MM.1S (cell line): ENCODE data around the gene PPP2R5C.

Experiments
- DNase-seq: peaks from one replicate; pipeline ENCODE4 v3.0.0-alpha.2; 2015
- H2AFZ ChIP-seq: fragments of 300-600 bp; sonication (generic); 2 replicates; pipeline ENCODE4 v1.6.0; 2016; ENCODE audit warnings: antibody characterized with exemption, low read length
- H3F3A ChIP-seq: fragments of 300-600 bp; sonication (generic); 2 replicates; pipeline ENCODE4 v1.6.1; 2016; ENCODE audit warnings: mild to moderate bottlenecking, antibody characterized with exemption, low read length, moderate library complexity, mixed read lengths; ENCODE audit not compliant: insufficient read depth
- H3K27ac ChIP-seq: fragments of 300-600 bp; sonication (generic); 2 replicates; pipeline ENCODE4 v1.5.1; 2016; ENCODE audit warnings: mild to moderate bottlenecking, low read length
- H3K27me3 ChIP-seq: fragments of 300-600 bp; sonication (generic); replicated peaks from 2 replicates; pipeline ENCODE4 v1.6.0; 2016; ENCODE audit warnings: low read length; ENCODE audit not compliant: insufficient read depth
- H3K36me3 ChIP-seq: fragments of 300-600 bp; sonication (generic); replicated peaks from 2 replicates; pipeline ENCODE4 v1.6.1; 2016; ENCODE audit warnings: mild to moderate bottlenecking, low read length, mixed read lengths; ENCODE audit not compliant: insufficient read depth
- H3K4me1 ChIP-seq: fragments of 300-600 bp; sonication (generic); 2 replicates; pipeline ENCODE4 v1.6.1; 2016; ENCODE audit warnings: low read length, mixed read lengths
- H3K4me2 ChIP-seq: fragments of 300-600 bp; sonication (generic); 2 replicates; pipeline ENCODE4 v1.6.0; 2016; ENCODE audit warnings: low read depth, low read length
- H3K4me3 ChIP-seq: fragments of 300-600 bp; sonication (generic); 2 replicates; pipeline ENCODE4 v1.5.1; 2016; ENCODE audit warnings: low read length, mixed read lengths
- H3K79me2 ChIP-seq: fragments of 300-600 bp; sonication (generic); 2 replicates; pipeline ENCODE4 v1.6.1; 2016; ENCODE audit warnings: mixed run types, low read length, mixed read lengths
- H3K9ac ChIP-seq: fragments of 300-600 bp; sonication (generic); 2 replicates; pipeline ENCODE4 v1.6.1; 2016; ENCODE audit warnings: low read length, mixed read lengths
- H3K9me2 ChIP-seq: fragments of 300-600 bp; sonication (generic); replicated peaks from 2 replicates; pipeline ENCODE4 v1.6.1; 2016; ENCODE audit warnings: mild to moderate bottlenecking, low read length, mixed read lengths; ENCODE audit not compliant: insufficient read depth
- H3K9me3 ChIP-seq: fragments of 300-600 bp; sonication (generic); replicated peaks from 2 replicates; pipeline ENCODE4 v1.6.1; 2016; ENCODE audit warnings: mild to moderate bottlenecking, low read length, mixed read lengths; ENCODE audit not compliant: insufficient read depth
- H4K20me1 ChIP-seq: fragments of 300-600 bp; sonication (generic); 2 replicates; pipeline ENCODE4 v1.6.1; 2016; ENCODE audit warnings: mild to moderate bottlenecking, low read length, moderate library complexity, mixed read lengths; ENCODE audit not compliant: insufficient read depth
- CTCF ChIP-seq: fragments of 300-600 bp; sonication (generic); IDR thresholded peaks from 2 replicates; pipeline ENCODE4 v1.5.1; 2016; ENCODE audit warnings: antibody characterized with exemption, low read length, mixed read lengths
- EZH2 ChIP-seq: fragments of 300-600 bp; sonication (generic); optimal IDR thresholded peaks from 2 replicates; pipeline ENCODE3; 2017; ENCODE audit warnings: low read depth, mild to moderate bottlenecking, antibody characterized with exemption, low read length, mixed read lengths
- EZH2phosphoT487 ChIP-seq: fragments of 300-600 bp; sonication (generic); IDR thresholded peaks from 2 replicates; pipeline ENCODE4 v1.6.1; 2018; ENCODE audit warnings: antibody characterized with exemption, low read length

Gene PPP2R5C

GRCh38 chr14:101884934-101885576, 123.5 kb downstream of the PPP2R5C start:
- H3K9me3 ChIP-seq: no peaks in the 10 kb centered on the region
- H2AFZ ChIP-seq: no peak overlapping the region
- no peaks in the 10 kb centered on the region for H3F3A ChIP-seq
- H3K36me3 ChIP-seq: no peaks in the 10 kb centered on the region
- DNase-seq: no peak
- TF ChIP-seq EZH2 (no peak), CTCF (no peak), EZH2phosphoT487 (no peak)
- H3K4me1 ChIP-seq: no peaks in the 10 kb centered on the region
- H3K79me2 ChIP-seq: peaks cover 12% of the 10 kb centered on the region
- H3K27me3 ChIP-seq: no peaks in the 10 kb centered on the region
- H3K4me2 ChIP-seq: no peak overlapping the region
- H4K20me1 ChIP-seq: no peaks in the 10 kb centered on the region
- no peak overlapping the region for H3K27ac ChIP-seq
- no peaks in the 10 kb centered on the region for H3K9me2 ChIP-seq
- no peak overlapping the region for H3K4me3 ChIP-seq
- no peak overlapping the region for H3K9ac ChIP-seq

GRCh38 chr14:101887219-101887618, 125.7 kb downstream of the PPP2R5C start:
- H3F3A ChIP-seq: no peaks in the 10 kb centered on the region
- H3K79me2 ChIP-seq: no peaks in the 10 kb centered on the region
- no peaks in the 10 kb centered on the region for H3K4me1 ChIP-seq
- TF ChIP-seq EZH2phosphoT487: no peak
- TF ChIP-seq EZH2: no peak
- no peak for TF ChIP-seq CTCF
- no peak overlapping the region for H3K4me2 ChIP-seq
- H3K9ac ChIP-seq: no peak overlapping the region
- no peak overlapping the region for H3K27ac ChIP-seq
- no peak overlapping the region for H3K4me3 ChIP-seq
- H2AFZ ChIP-seq: no peak overlapping the region
- no peaks in the 10 kb centered on the region for H3K9me2 ChIP-seq
- DNase-seq: no peak
- no peaks in the 10 kb centered on the region for H4K20me1 ChIP-seq
- H3K27me3 ChIP-seq: no peaks in the 10 kb centered on the region
- H3K36me3 ChIP-seq: no peaks in the 10 kb centered on the region
- no peaks in the 10 kb centered on the region for H3K9me3 ChIP-seq

GRCh38 chr14:101888182-101888581, 126.7 kb downstream of the PPP2R5C start:
- TF ChIP-seq EZH2phosphoT487 (no peak), EZH2 (no peak)
- H3K36me3 ChIP-seq: no peaks in the 10 kb centered on the region
- no peak overlapping the region for H3K9ac ChIP-seq
- H3F3A ChIP-seq: no peaks in the 10 kb centered on the region
- H3K9me3 ChIP-seq: no peaks in the 10 kb centered on the region
- H3K9me2 ChIP-seq: no peaks in the 10 kb centered on the region
- no peak overlapping the region for H3K4me3 ChIP-seq
- no peaks in the 10 kb centered on the region for H3K27me3 ChIP-seq
- H4K20me1 ChIP-seq: no peaks in the 10 kb centered on the region
- H3K79me2 ChIP-seq: no peaks in the 10 kb centered on the region
- no peak for DNase-seq
- no peak overlapping the region for H3K27ac ChIP-seq
- H3K4me1 ChIP-seq: no peaks in the 10 kb centered on the region
- no peak overlapping the region for H2AFZ ChIP-seq
- H3K4me2 ChIP-seq: no peak overlapping the region

GRCh38 chr14:101889366-101889765, 127.9 kb downstream of the PPP2R5C start:
- Histone ChIP-seq H3K36me3 (no peaks in the 10 kb centered on the region), H3K4me2 (no peak overlapping the region), H4K20me1 (no peaks in the 10 kb centered on the region), H3K27ac (no peak overlapping the region), H3F3A (no peaks in the 10 kb centered on the region), H3K9ac (no peak overlapping the region), H3K4me1 (no peaks in the 10 kb centered on the region), H3K9me3 (no peaks in the 10 kb centered on the region), H3K27me3 (no peaks in the 10 kb centered on the region), H2AFZ (no peak overlapping the region), H3K9me2 (no peaks in the 10 kb centered on the region), H3K4me3 (no peak overlapping the region), H3K79me2 (no peaks in the 10 kb centered on the region)
- TF ChIP-seq EZH2phosphoT487 (no peak), CTCF (no peak), EZH2 (no peak)
- no peak for DNase-seq
